ENCODE measurements around the gene HES1.

The HES1 gene

DNA sequence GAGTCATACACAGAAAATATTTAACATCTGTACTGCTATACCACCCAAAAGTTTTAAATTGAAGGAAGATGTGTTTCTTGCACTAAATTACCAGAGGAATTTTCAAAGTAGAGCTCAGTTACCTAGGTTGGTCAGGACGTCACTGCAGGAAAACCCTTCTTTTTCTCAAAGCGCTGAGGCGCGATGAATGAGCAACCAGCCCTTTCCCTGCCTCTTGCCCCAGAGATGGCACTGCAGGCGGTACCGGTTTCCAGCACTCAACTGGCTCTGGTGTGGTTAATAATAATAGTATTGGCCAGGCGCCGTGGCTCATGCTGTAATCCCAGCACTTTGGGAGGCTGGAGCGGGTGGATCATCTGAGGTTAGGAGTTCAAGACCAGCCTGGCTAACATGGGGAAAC, 49.3 kb downstream of the HES1 start:
- TF ChIP-seq, protein P1, sequence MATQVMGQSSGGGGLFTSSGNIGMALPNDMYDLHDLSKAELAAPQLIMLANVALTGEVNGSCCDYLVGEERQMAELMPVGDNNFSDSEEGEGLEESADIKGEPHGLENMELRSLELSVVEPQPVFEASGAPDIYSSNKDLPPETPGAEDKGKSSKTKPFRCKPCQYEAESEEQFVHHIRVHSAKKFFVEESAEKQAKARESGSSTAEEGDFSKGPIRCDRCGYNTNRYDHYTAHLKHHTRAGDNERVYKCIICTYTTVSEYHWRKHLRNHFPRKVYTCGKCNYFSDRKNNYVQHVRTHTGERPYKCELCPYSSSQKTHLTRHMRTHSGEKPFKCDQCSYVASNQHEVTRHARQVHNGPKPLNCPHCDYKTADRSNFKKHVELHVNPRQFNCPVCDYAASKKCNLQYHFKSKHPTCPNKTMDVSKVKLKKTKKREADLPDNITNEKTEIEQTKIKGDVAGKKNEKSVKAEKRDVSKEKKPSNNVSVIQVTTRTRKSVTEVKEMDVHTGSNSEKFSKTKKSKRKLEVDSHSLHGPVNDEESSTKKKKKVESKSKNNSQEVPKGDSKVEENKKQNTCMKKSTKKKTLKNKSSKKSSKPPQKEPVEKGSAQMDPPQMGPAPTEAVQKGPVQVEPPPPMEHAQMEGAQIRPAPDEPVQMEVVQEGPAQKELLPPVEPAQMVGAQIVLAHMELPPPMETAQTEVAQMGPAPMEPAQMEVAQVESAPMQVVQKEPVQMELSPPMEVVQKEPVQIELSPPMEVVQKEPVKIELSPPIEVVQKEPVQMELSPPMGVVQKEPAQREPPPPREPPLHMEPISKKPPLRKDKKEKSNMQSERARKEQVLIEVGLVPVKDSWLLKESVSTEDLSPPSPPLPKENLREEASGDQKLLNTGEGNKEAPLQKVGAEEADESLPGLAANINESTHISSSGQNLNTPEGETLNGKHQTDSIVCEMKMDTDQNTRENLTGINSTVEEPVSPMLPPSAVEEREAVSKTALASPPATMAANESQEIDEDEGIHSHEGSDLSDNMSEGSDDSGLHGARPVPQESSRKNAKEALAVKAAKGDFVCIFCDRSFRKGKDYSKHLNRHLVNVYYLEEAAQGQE (IDR thresholded peaks at IDR 0.05; ENCODE audit: insufficient read depth in 1 of 2, low read depth in 2 of 2, low read length in 2 of 2), result no peak
- TF ChIP-seq TAF1 (IDR thresholded peaks at IDR 0.05; ENCODE audit: borderline replicate concordance, insufficient read depth, low read length), result no peak
- no peak for TF ChIP-seq POLR2AphosphoS5 (IDR thresholded peaks at IDR 0.05; ENCODE audit: low read depth, low read length)
- TF ChIP-seq FOXP2 (optimal IDR thresholded peaks at IDR 0.05; ENCODE audit: borderline replicate concordance, extremely low read depth, extremely low read length, insufficient read depth), result no peak
- TF ChIP-seq SIN3A (IDR thresholded peaks at IDR 0.05; ENCODE audit: borderline replicate concordance, insufficient read depth, low read length), result no peak

DNA sequence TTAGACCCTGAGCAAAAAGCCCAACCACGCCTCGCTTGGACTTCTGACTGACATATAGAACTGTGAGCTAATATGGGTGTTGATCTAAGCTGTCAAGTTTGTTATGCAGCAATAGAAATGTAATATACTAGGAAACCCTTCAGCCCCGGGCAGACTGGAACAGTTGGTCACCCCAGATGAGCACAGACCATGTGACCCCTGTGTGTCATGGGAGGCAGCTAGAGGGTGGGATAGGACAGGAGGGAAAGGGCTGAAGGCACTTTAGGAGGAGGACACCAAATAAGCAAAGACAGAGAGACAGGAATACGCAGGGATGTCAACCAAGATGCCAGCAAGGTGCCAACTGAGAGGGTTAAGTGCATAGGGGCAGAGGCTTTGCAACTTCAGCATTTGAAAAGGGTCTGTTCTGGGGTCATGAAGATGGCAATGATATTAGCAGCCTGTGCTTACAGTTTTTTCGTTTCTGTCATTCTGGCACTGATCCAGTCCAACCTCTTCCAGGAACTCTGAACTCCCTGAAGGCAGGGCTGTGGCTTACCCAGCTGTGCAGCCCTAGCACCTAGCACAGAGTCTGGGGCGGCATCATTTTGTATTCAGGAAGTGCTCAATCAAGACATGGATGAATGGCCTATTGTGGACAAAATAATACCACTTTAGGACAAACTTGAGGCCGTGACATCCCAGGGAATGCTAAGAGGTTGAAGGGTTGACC, 51.4 kb downstream of the HES1 start:
- no peak for TF ChIP-seq SIN3A (IDR thresholded peaks at IDR 0.05; ENCODE audit: borderline replicate concordance, insufficient read depth, low read length)
- no peak for TF ChIP-seq TAF1 (IDR thresholded peaks at IDR 0.05; ENCODE audit: borderline replicate concordance, insufficient read depth, low read length)
- TF ChIP-seq, protein P1 (IDR thresholded peaks at IDR 0.05; ENCODE audit: insufficient read depth in 1 of 2, low read depth in 2 of 2, low read length in 2 of 2), result no peak
- TF ChIP-seq POLR2AphosphoS5 (IDR thresholded peaks at IDR 0.05; ENCODE audit: low read depth, low read length), result no peak
- TF ChIP-seq FOXP2 (optimal IDR thresholded peaks at IDR 0.05; ENCODE audit: borderline replicate concordance, extremely low read depth, extremely low read length, insufficient read depth), result no peak
